Osteoblast (primary cell): Measurements from ENCODE around the gene PCDH12. TPM values are rescaled to one million over a fixed set of nuclear protein-coding genes. Genes with fewer than 3 reads are reported as not detected.

Experiments used
- DNase-seq: peaks from one replicate; pipeline ENCODE4 v3.0.0; 2011; ENCODE audit warnings: low spot score, mixed read lengths; ENCODE audit not compliant: insufficient read length; ENCODE audit errors: missing footprints
- H2AFZ ChIP-seq: 2 replicates; pipeline ENCODE4 v1.6.0; 2011; ENCODE audit warnings: mild to moderate bottlenecking, low read length
- H3K27ac ChIP-seq: 2 replicates; pipeline ENCODE4 v1.5.1; 2011; ENCODE audit warnings: mild to moderate bottlenecking, low read depth, low read length, moderate library complexity
- H3K27me3 ChIP-seq: 2 replicates; pipeline ENCODE4 v1.6.0; 2012; ENCODE audit warnings: mild to moderate bottlenecking, control low read depth, inconsistent platforms, low read length, moderate library complexity; ENCODE audit not compliant: insufficient read depth
- H3K36me3 ChIP-seq: 2 replicates; pipeline ENCODE4 v1.5.1; 2011; ENCODE audit warnings: mild to moderate bottlenecking, low read length, control low read depth, moderate library complexity; ENCODE audit not compliant: insufficient read depth
- H3K4me1 ChIP-seq: 2 replicates; pipeline ENCODE4 v1.5.1; 2011; ENCODE audit warnings: mild to moderate bottlenecking, low read length, control low read depth, moderate library complexity; ENCODE audit not compliant: insufficient read depth
- H3K4me2 ChIP-seq: 2 replicates; pipeline ENCODE4 v1.6.0; 2011; ENCODE audit warnings: mild to moderate bottlenecking, low read length; ENCODE audit not compliant: insufficient read depth
- H3K4me3 ChIP-seq: fragments of 200-600 bp; sonication (generic); 3 replicates; pipeline ENCODE4 v1.5.1; 2012; ENCODE audit warnings: mild to moderate bottlenecking, low read length, inconsistent platforms; ENCODE audit not compliant: insufficient read depth
- H3K79me2 ChIP-seq: 2 replicates; pipeline ENCODE4 v1.6.0; 2012; ENCODE audit warnings: mild to moderate bottlenecking, low read length, control low read depth, inconsistent platforms; ENCODE audit not compliant: insufficient read depth
- H3K9me3 ChIP-seq: 2 replicates; pipeline ENCODE4 v1.5.1; 2011; ENCODE audit warnings: low read depth, low read length, control low read depth
- H4K20me1 ChIP-seq: 2 replicates; pipeline ENCODE4 v1.6.0; 2012; ENCODE audit warnings: mild to moderate bottlenecking, low read length, control low read depth; ENCODE audit not compliant: insufficient read depth
- CTCF ChIP-seq: IDR thresholded peaks from 2 replicates; pipeline ENCODE4 v1.5.1; 2011; ENCODE audit warnings: mild to moderate bottlenecking, low read depth, low read length, moderate library complexity; ENCODE audit errors: extremely low read depth
- total RNA-seq: library from RNA; depleted of rRNA; stranded (reverse); fragments of >200 nt; gene quantifications from 2 replicates; pipeline ENCODE4 v1.2.3, GENCODE V29; 2012

The PCDH12 gene
- total RNA-seq, 1 donor = not detected

- Histone ChIP-seq H3K4me1 (peaks cover 7% of the 10 kb centered on the region), H3K79me2 (no peaks in the 10 kb centered on the region), H3K27me3 (peaks cover 15% of the 10 kb centered on the region), H3K36me3 (no peaks in the 10 kb centered on the region), H3K4me2 (no peak overlapping the region), H3K27ac (no peak overlapping the region), H3K9me3 (no peaks in the 10 kb centered on the region), H2AFZ (no peak overlapping the region), H4K20me1 (no peaks in the 10 kb centered on the region), H3K4me3 (no peak overlapping the region)
- no peak for TF ChIP-seq CTCF
- no peak for DNase-seq
These were observed 49.2 kb downstream of the PCDH12 start for GRCh38 chr5:141908796-141909195.

GRCh38 chr5:141906972-141907371 lies 51.0 kb downstream of the PCDH12 start:
- Histone ChIP-seq H3K4me1 (peaks cover 4% of the 10 kb centered on the region), H4K20me1 (no peaks in the 10 kb centered on the region), H3K4me2 (no peak overlapping the region), H3K79me2 (no peaks in the 10 kb centered on the region), H3K9me3 (no peaks in the 10 kb centered on the region), H3K4me3 (no peak overlapping the region), H3K27ac (no peak overlapping the region), H3K27me3 (peaks cover 17% of the 10 kb centered on the region), H3K36me3 (no peaks in the 10 kb centered on the region), H2AFZ (no peak overlapping the region)
- TF ChIP-seq CTCF = no peak
- DNase-seq = no peak

GRCh38 chr5:141906517-141906916 lies 51.5 kb downstream of the PCDH12 start:
- no peak for DNase-seq
- no peaks in the 10 kb centered on the region for H3K36me3 ChIP-seq
- no peak overlapping the region for H3K4me2 ChIP-seq
- H3K9me3 ChIP-seq = no peaks in the 10 kb centered on the region
- no peaks in the 10 kb centered on the region for H3K79me2 ChIP-seq
- H3K4me1 ChIP-seq = peaks cover 4% of the 10 kb centered on the region
- no peak for TF ChIP-seq CTCF
- peaks cover 17% of the 10 kb centered on the region for H3K27me3 ChIP-seq
- no peak overlapping the region for H3K27ac ChIP-seq
- no peak overlapping the region for H3K4me3 ChIP-seq
- no peaks in the 10 kb centered on the region for H4K20me1 ChIP-seq
- H2AFZ ChIP-seq = no peak overlapping the region

GRCh38 chr5:141904551-141904950 lies 53.5 kb downstream of the PCDH12 start:
- Histone ChIP-seq H2AFZ (no peak overlapping the region), H3K36me3 (no peaks in the 10 kb centered on the region), H3K79me2 (no peaks in the 10 kb centered on the region), H3K4me2 (no peak overlapping the region), H3K9me3 (no peaks in the 10 kb centered on the region), H3K4me1 (peaks cover 4% of the 10 kb centered on the region), H3K27me3 (peaks cover 19% of the 10 kb centered on the region), H3K27ac (no peak overlapping the region), H4K20me1 (no peaks in the 10 kb centered on the region), H3K4me3 (no peak overlapping the region)
- TF ChIP-seq CTCF = no peak
- DNase-seq = no peak
